Measurements from ENCODE around the gene SUCLG1. TPM values are rescaled to one million over a fixed set of nuclear protein-coding genes. Genes with fewer than 3 reads are reported as not detected.

The SUCLG1 gene
- polyA plus RNA-seq, 1 of the 3 experiments (the other 2 are of a cell fraction), result 32.7 TPM

DNA sequence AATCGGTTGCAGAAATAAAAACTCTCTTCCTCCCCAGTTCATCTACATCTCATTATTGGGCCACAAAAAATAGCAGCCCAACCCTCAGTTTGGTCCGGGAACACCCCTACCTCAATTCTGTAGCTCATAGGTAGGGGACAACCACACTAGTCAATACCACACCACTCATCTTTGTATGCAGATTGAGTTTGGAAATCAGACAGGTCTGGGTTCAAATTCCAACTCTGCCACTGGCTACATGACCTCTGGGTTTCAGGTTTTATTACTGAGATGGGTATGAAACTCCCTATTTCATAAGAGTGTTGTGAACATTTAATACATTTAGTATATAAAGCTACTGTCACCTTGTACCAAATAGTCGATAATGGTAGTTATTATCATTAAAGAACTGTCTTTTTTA, 2.2 kb upstream of the SUCLG1 start:
- Histone ChIP-seq H3K4me1 (ENCODE audit: control insufficient read depth in 1 of 2, insufficient read depth in 2 of 2, low read depth in 1 of 2, low read length in 1 of 2) (peaks cover 7 to 17% of the 10 kb centered on the region in 2 experiments; a peak in 3 of 4 replicates), H3K4me2 (no peak overlapping the region), H3K36me3 (replicated peaks in 1 of 2; ENCODE audit: control insufficient read depth in 1 of 2, insufficient read depth in 2 of 2, low read length in 1 of 2) (no peaks in the 10 kb centered on the region), H2AFZ (ENCODE audit: low read depth) (no peak overlapping the region), H3K9me3 (no peaks in the 10 kb centered on the region), H3K4me3 (ENCODE audit: low read depth in 2 of 2, low read length in 1 of 2) (no peak overlapping the region), H3K27ac (ENCODE audit: low read depth in 2 of 2, low read length in 1 of 2) (no peak overlapping the region), H3K27me3 (ENCODE audit: insufficient read depth) (no peaks in the 10 kb centered on the region), H3K9ac (no peak overlapping the region), H4K20me1 (ENCODE audit: insufficient read depth) (no peaks in the 10 kb centered on the region), H3F3A (replicated peaks; ENCODE audit: insufficient read depth) (no peaks in the 10 kb centered on the region), H3K9me2 (no peaks in the 10 kb centered on the region), H3K79me2 (ENCODE audit: insufficient read depth) (peaks cover 27% of the 10 kb centered on the region)
- TF ChIP-seq ELF1 (IDR thresholded peaks at IDR 0.05) (no peak), GATA2 (CRISPR knock-in tag; IDR thresholded peaks at IDR 0.05) (no peak), RCOR1 (IDR thresholded peaks at IDR 0.05; ENCODE audit: low read length) (no peak)
- no peak for DNase-seq
- 77% methylated on average over 3 of the region's 3 CpGs for WGBS (ENCODE audit: low lambda C conversion rate)
- CTCF ChIA-PET, result interaction anchor here (0.7 kb wide), 1 partner anchor 170 kb away, joined by 3 read pairs; no protein-coding TSS in a partner anchor
- POLR2A ChIA-PET, result no interaction called here

DNA sequence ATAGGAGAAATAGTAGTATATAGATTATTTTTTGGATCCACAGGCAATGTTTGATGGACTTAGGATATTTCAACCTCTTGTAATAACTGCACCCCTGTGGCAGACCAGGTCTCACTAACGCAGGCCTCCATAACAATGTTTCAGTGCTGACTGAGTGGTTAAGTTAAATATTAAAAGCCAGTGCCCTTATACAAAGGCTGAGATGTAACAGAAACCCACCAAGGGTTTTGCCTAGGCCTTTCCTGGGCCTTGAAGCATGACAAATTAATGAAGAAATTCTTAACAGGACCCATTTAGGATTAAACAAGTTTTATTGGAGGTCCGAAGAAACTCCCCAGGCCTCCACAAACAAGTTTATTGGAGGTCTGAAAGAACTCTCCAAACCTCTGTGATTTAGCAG, 1.6 kb upstream of the SUCLG1 start:
- no peak for DNase-seq
- Histone ChIP-seq H4K20me1 (ENCODE audit: insufficient read depth) (no peaks in the 10 kb centered on the region), H3K36me3 (replicated peaks in 1 of 2; ENCODE audit: control insufficient read depth in 1 of 2, insufficient read depth in 2 of 2, low read length in 1 of 2) (no peaks in the 10 kb centered on the region), H3K4me1 (ENCODE audit: control insufficient read depth in 1 of 2, insufficient read depth in 2 of 2, low read depth in 1 of 2, low read length in 1 of 2) (peaks cover 7 to 17% of the 10 kb centered on the region in 2 experiments; a peak in 3 of 4 replicates), H3K4me2 (no peak overlapping the region; the same call in 1 of the 2 replicates), H2AFZ (ENCODE audit: low read depth) (no peak overlapping the region), H3F3A (replicated peaks; ENCODE audit: insufficient read depth) (no peaks in the 10 kb centered on the region), H3K9me3 (no peaks in the 10 kb centered on the region), H3K27ac (ENCODE audit: low read depth in 2 of 2, low read length in 1 of 2) (no peak overlapping the region), H3K79me2 (ENCODE audit: insufficient read depth) (peaks cover 34% of the 10 kb centered on the region), H3K27me3 (ENCODE audit: insufficient read depth) (no peaks in the 10 kb centered on the region), H3K9me2 (no peaks in the 10 kb centered on the region), H3K9ac (no peak overlapping the region), H3K4me3 (ENCODE audit: low read depth in 2 of 2, low read length in 1 of 2) (no peak overlapping the region)
- WGBS (ENCODE audit: low lambda C conversion rate), result 87% methylated on average over 2 of the region's 2 CpGs
- ChIA-PET POLR2A (no interaction called here), CTCF (no interaction called here)
- no peak for TF ChIP-seq TAF1 (IDR thresholded peaks at IDR 0.05; ENCODE audit: borderline replicate concordance, low read depth, low read length)
- no peak for TF ChIP-seq RFX5 (IDR thresholded peaks at IDR 0.05; ENCODE audit: low read length)
- no peak for TF ChIP-seq EP300 (IDR thresholded peaks at IDR 0.05; ENCODE audit: borderline replicate concordance in 1 of 2, low read depth in 1 of 2, low read length in 1 of 2)
- no peak for TF ChIP-seq POLR2AphosphoS5 (IDR thresholded peaks at IDR 0.05; ENCODE audit: low read depth, low read length)

DNA sequence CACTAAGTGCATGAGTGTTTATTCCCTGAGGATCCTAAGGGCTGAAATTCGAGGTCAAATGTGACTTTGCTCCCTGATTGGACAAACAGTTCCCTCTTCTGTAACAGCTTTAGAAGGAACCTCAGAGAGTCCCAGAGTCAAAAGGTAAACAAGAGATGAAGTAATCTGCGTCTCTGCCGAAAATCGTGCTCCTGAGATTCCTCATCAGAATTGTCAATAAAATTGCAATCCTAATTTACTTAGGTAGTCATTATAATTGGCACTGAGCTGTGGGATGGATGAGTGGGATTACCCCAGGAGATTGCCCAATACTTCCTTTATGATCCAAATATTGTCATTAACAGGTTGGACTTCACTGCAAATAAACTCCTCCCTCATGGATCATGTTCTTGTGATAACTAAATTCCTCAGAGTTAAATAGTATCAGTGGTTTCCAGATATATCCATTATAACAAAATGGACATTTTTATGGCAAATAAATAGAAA, 907 bp upstream of the SUCLG1 start:
- POLR2A ChIA-PET, result interaction anchor here (0.6 kb wide), 1 partner anchor 446 kb away, joined by 3 read pairs; the partner anchor contains the start of gene TMSB10
- Histone ChIP-seq H3K9me2 (no peaks in the 10 kb centered on the region), H3K9ac (peak overlapping the region; percentile 81; the same call in 1 of the 2 replicates)

More for the DNA sequence above, 907 bp upstream of the SUCLG1 start:
- Histone ChIP-seq H3K4me3 (ENCODE audit: low read depth in 2 of 2, low read length in 1 of 2) (peak overlapping the region; percentile 80 to 98), H3K79me2 (ENCODE audit: insufficient read depth) (peaks cover 40% of the 10 kb centered on the region), H3K27ac (ENCODE audit: low read depth in 2 of 2, low read length in 1 of 2) (no peak overlapping the region), H3K36me3 (replicated peaks in 1 of 2; ENCODE audit: control insufficient read depth in 1 of 2, insufficient read depth in 2 of 2, low read length in 1 of 2) (no peaks in the 10 kb centered on the region), H3K27me3 (ENCODE audit: insufficient read depth) (no peaks in the 10 kb centered on the region), H4K20me1 (ENCODE audit: insufficient read depth) (no peaks in the 10 kb centered on the region), H3K4me2 (peak overlapping the region; percentile 79), H2AFZ (ENCODE audit: low read depth) (peak overlapping the region; percentile 71), H3K4me1 (ENCODE audit: control insufficient read depth in 1 of 2, insufficient read depth in 2 of 2, low read depth in 1 of 2, low read length in 1 of 2) (peaks cover 7 to 17% of the 10 kb centered on the region in 2 experiments; a peak in 3 of 4 replicates), H3K9me3 (no peaks in the 10 kb centered on the region), H3F3A (replicated peaks; ENCODE audit: insufficient read depth) (no peaks in the 10 kb centered on the region)
- CTCF ChIA-PET, result no interaction called here
- no peak for TF ChIP-seq TCF12 (IDR thresholded peaks at IDR 0.05)
- no peak for TF ChIP-seq RXRA (IDR thresholded peaks at IDR 0.05; ENCODE audit: borderline replicate concordance, low read depth)
- TF ChIP-seq ELF1 (IDR thresholded peaks at IDR 0.05), result no peak
- TF ChIP-seq GATA2 (CRISPR knock-in tag; IDR thresholded peaks at IDR 0.05), result no peak
- TF ChIP-seq, protein P1, sequence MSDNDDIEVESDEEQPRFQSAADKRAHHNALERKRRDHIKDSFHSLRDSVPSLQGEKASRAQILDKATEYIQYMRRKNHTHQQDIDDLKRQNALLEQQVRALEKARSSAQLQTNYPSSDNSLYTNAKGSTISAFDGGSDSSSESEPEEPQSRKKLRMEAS (IDR thresholded peaks at IDR 0.05; ENCODE audit: low read depth), result no peak
- TF ChIP-seq, protein P2, sequence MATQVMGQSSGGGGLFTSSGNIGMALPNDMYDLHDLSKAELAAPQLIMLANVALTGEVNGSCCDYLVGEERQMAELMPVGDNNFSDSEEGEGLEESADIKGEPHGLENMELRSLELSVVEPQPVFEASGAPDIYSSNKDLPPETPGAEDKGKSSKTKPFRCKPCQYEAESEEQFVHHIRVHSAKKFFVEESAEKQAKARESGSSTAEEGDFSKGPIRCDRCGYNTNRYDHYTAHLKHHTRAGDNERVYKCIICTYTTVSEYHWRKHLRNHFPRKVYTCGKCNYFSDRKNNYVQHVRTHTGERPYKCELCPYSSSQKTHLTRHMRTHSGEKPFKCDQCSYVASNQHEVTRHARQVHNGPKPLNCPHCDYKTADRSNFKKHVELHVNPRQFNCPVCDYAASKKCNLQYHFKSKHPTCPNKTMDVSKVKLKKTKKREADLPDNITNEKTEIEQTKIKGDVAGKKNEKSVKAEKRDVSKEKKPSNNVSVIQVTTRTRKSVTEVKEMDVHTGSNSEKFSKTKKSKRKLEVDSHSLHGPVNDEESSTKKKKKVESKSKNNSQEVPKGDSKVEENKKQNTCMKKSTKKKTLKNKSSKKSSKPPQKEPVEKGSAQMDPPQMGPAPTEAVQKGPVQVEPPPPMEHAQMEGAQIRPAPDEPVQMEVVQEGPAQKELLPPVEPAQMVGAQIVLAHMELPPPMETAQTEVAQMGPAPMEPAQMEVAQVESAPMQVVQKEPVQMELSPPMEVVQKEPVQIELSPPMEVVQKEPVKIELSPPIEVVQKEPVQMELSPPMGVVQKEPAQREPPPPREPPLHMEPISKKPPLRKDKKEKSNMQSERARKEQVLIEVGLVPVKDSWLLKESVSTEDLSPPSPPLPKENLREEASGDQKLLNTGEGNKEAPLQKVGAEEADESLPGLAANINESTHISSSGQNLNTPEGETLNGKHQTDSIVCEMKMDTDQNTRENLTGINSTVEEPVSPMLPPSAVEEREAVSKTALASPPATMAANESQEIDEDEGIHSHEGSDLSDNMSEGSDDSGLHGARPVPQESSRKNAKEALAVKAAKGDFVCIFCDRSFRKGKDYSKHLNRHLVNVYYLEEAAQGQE (IDR thresholded peaks at IDR 0.05; ENCODE audit: low read depth, low read length), result no peak
- TF ChIP-seq YY1 (IDR thresholded peaks at IDR 0.05; ENCODE audit: low read depth), result no peak
- TF ChIP-seq TEAD4 (IDR thresholded peaks at IDR 0.05; ENCODE audit: borderline replicate concordance, insufficient read depth), result no peak
- TF ChIP-seq FOXJ3 (CRISPR knock-in tag; IDR thresholded peaks at IDR 0.05), result no peak
- no peak for TF ChIP-seq RFX5 (IDR thresholded peaks at IDR 0.05; ENCODE audit: low read length)
- TF ChIP-seq NFIC (IDR thresholded peaks at IDR 0.05; ENCODE audit: borderline replicate concordance), result no peak
- TF ChIP-seq CHD2 (IDR thresholded peaks at IDR 0.05; ENCODE audit: low read length, partially characterized antibody), result no peak
- TF ChIP-seq, protein P3, sequence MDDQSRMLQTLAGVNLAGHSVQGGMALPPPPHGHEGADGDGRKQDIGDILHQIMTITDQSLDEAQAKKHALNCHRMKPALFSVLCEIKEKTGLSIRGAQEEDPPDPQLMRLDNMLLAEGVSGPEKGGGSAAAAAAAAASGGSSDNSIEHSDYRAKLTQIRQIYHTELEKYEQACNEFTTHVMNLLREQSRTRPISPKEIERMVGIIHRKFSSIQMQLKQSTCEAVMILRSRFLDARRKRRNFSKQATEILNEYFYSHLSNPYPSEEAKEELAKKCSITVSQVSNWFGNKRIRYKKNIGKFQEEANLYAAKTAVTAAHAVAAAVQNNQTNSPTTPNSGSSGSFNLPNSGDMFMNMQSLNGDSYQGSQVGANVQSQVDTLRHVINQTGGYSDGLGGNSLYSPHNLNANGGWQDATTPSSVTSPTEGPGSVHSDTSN (IDR thresholded peaks at IDR 0.05), result no peak
- no peak for TF ChIP-seq JUND (IDR thresholded peaks at IDR 0.05)
- no peak for DNase-seq
- 30% methylated on average over 4 of the region's 4 CpGs for WGBS (ENCODE audit: low lambda C conversion rate)

All from SK-N-SH (cell line).